MCF 10A (cell line): ENCODE data around the gene MGST3. TPM values are rescaled to one million over a fixed set of nuclear protein-coding genes. Genes with fewer than 3 reads are reported as not detected.

ENCODE experiments used
- BruUV-seq: library from RNA; stranded (reverse); fragments of 400-500 nt; replicated peaks from 2 replicates; lab custom pipeline; 2021; lab: Mats Ljungman, UMichigan
- CTCF ChIA-PET: fragments of 300-600 bp; sonication (Branson Sonifier 250); formaldehyde crosslinking; extraction: SDS; loops from one replicate; lab custom pipeline; 2021; ENCODE audit warnings: antibody characterized with exemption, inconsistent platforms; lab: Yijun Ruan, JAX
- POLR2A ChIA-PET: fragments of 300-600, 350-650 bp; sonication (Branson Sonifier 250); formaldehyde crosslinking; extraction: SDS; loops from one replicate; lab custom pipeline; 2020; ENCODE audit warnings: antibody characterized with exemption, inconsistent platforms; lab: Yijun Ruan, JAX
- DNase-seq: peaks from one replicate; pipeline ENCODE4 v3.0.0-alpha.2; 2018; ENCODE audit not compliant: unreplicated experiment
- H3K27ac Mint-ChIP-seq: one replicate; pipeline ENCODE4 v1.8.0; 2022; ENCODE audit warnings: mild to moderate bottlenecking, low read depth, mixed read lengths; ENCODE audit not compliant: unreplicated experiment
- H3K27me3 Mint-ChIP-seq: one replicate; pipeline ENCODE4 v1.8.0; 2022; ENCODE audit warnings: mixed read lengths; ENCODE audit not compliant: insufficient read depth, unreplicated experiment
- H3K36me3 Mint-ChIP-seq: one replicate; pipeline ENCODE4 v1.8.0; 2022; ENCODE audit warnings: mild to moderate bottlenecking, moderate library complexity, mixed read lengths; ENCODE audit not compliant: insufficient read depth, unreplicated experiment
- H3K4me1 Mint-ChIP-seq: one replicate; pipeline ENCODE4 v1.8.0; 2022; ENCODE audit warnings: mixed read lengths; ENCODE audit not compliant: insufficient read depth, unreplicated experiment
- H3K4me3 Mint-ChIP-seq: one replicate; pipeline ENCODE4 v1.8.0; 2022; ENCODE audit warnings: mild to moderate bottlenecking, moderate library complexity, mixed read lengths; ENCODE audit not compliant: unreplicated experiment
- H3K9me3 Mint-ChIP-seq: one replicate; pipeline ENCODE4 v1.8.0; 2022; ENCODE audit warnings: mixed read lengths; ENCODE audit not compliant: unreplicated experiment
- intact Hi-C: fragments of 100-400 bp; cut with micrococcal nuclease; formaldehyde crosslinking; loops from 2 replicates; pipeline ENCODE4 v1.14.1; 2022
- total RNA-seq: library from RNA; stranded (reverse); gene quantifications from 2 replicates; pipeline ENCODE4 v1.2.3, GENCODE V29; 2022
- TF ChIP-seq, protein P1 (sequence below): fragments of 200-600 bp; IDR thresholded peaks from one replicate; pipeline ENCODE4 v1.8.0; 2022; ENCODE audit warnings: antibody characterized with exemption, mild to moderate bottlenecking; ENCODE audit not compliant: unreplicated experiment

MGST3 gene
- total RNA-seq, 1 experiment from 2014 or later: 75.5 TPM

DNA sequence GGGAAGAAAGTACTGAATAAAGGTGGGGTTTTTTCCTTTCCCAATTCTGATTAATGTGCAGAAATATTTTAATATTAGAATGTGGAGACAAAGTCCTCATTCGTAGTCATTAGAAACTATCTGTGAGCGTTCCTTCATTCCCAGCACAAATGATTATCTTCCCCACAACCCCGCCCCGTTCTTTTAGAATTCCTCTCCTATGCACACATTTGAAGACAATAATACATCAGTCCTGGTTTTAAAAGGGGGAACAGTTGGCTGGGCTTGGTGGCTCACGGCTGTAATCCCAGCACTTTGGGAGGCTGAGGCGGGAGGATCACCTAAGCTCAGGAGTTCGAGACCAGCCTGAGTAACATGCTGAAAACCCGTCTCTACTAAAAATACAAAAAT lies 66.5 kb downstream of the MGST3 start:
- intact Hi-C loops: loop anchor here (2.0 to 5.0 kb wide), 2 partner anchors 71 to 215 kb away; partner anchors contain the start of gene TMCO1
- TF ChIP-seq, protein P1, sequence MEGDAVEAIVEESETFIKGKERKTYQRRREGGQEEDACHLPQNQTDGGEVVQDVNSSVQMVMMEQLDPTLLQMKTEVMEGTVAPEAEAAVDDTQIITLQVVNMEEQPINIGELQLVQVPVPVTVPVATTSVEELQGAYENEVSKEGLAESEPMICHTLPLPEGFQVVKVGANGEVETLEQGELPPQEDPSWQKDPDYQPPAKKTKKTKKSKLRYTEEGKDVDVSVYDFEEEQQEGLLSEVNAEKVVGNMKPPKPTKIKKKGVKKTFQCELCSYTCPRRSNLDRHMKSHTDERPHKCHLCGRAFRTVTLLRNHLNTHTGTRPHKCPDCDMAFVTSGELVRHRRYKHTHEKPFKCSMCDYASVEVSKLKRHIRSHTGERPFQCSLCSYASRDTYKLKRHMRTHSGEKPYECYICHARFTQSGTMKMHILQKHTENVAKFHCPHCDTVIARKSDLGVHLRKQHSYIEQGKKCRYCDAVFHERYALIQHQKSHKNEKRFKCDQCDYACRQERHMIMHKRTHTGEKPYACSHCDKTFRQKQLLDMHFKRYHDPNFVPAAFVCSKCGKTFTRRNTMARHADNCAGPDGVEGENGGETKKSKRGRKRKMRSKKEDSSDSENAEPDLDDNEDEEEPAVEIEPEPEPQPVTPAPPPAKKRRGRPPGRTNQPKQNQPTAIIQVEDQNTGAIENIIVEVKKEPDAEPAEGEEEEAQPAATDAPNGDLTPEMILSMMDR: no peak
- no peaks in the 10 kb centered on the region for H3K27me3 Mint-ChIP-seq
- peak overlapping the region; percentile 97 for H3K4me3 Mint-ChIP-seq
- H3K9me3 Mint-ChIP-seq: no peaks in the 10 kb centered on the region
- ChIA-PET POLR2A (interaction anchor here (0.6 to 4.5 kb wide), 39 partner anchors 10 to 1179 kb away, joined by 3 to 128 read pairs (median 4); partner anchors contain the start of genes FAM78B, MGST3, POGK and TADA1), CTCF (interaction anchor here (0.6 to 5.4 kb wide), 36 partner anchors 9 to 385 kb away, joined by 3 to 62 read pairs (median 4); partner anchors contain the start of genes MGST3 and TMCO1)
- H3K4me1 Mint-ChIP-seq: peaks cover 11% of the 10 kb centered on the region
- no TSS peak for BruUV-seq
- DNase-seq: peak; percentile 25
- peaks cover 29% of the 10 kb centered on the region for H3K36me3 Mint-ChIP-seq
- peak overlapping the region; percentile 80 for H3K27ac Mint-ChIP-seq

DNA sequence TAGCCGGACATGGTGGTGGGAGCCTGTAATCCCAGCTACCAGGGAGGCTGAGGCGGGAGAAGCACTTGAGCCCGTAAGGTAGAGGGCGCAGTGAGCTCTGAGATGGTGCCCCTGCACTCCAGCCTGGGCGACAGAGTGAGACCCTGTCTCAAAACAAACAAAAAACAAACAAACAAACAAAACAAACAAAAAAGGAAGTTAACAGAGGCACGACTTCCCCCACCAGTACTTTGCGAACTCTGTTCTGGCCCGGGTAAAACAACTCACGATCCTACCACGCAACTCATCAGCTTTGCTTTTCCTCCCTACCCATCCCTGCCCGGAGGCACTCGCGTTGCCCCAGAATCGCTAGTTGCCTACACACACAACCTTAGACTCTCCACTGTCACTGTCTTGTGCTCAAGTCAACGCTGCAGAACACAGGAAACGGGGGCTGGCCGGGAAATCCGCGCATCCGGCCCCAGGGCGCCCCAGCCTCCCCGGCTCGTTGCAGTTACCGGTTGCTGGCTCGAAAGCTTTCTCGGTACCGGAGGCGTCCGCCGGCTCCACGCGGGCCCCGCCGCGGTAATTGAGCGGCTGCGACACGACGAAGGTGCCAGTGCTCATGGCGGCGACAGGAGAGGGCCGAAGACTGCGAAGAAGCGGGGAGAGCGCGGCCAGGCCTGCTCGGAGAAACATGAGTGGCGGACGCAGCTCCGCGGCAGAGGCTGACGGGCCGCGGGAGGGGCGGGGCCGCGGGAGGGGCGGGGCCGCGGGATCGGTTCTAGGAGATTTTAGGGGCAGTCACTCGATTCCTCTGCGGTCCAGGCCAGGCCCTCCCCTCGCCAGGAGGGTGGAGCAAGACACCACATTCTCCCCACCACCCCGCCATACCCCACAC lies 67.1 kb downstream of the MGST3 start, which contains the start of gene ALDH9A1:
Gene ALDH9A1, minus strand, starts transcription at position 682 of the 880 bp plus-strand sequence. Its CDS starts 4 bp downstream, at position 678.
- intact Hi-C loops: loop anchor here (2.0 to 5.0 kb wide), 2 partner anchors 71 to 216 kb away; partner anchors contain the start of gene TMCO1
- Mint-ChIP-seq H3K27ac (peak within 1 kb of the TSS; percentile 80), H3K27me3 (no peaks in the 10 kb centered on the region), H3K9me3 (no peaks in the 10 kb centered on the region), H3K36me3 (peaks cover 26% of the 10 kb centered on the region), H3K4me1 (peaks cover 11% of the 10 kb centered on the region), H3K4me3 (peak within 1 kb of the TSS; percentile 97)
- CTCF ChIA-PET: interaction anchor here (0.7 to 5.4 kb wide), 36 partner anchors 9 to 331 kb away, joined by 3 to 62 read pairs (median 5); partner anchors contain the start of genes MGST3 and TMCO1
- TF ChIP-seq, protein P1: peak; percentile 40
- peak; percentile 90 for DNase-seq
- no TSS peak for BruUV-seq
- POLR2A ChIA-PET: interaction anchor here (0.6 to 4.5 kb wide), 40 partner anchors 9 to 1178 kb away, joined by 3 to 128 read pairs (median 4); partner anchors contain the start of genes FAM78B, MGST3, POGK and TADA1

DNA sequence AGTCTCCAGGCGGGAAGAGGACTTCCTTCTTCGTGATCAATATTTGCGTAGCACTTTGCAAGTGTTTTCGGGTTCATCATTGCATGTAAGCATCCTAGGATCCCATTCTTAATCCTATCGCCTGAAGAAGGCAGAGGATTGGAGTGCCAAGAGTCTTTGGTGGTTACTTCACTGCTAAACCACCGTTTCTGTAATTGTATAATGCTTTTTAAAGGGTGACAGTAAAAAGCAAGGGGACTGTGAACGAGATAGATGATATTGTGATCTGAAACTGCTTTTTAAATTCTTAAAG lies 67.7 kb downstream of the MGST3 start:
- H3K36me3 Mint-ChIP-seq: peaks cover 20% of the 10 kb centered on the region

More for the DNA sequence above, 67.7 kb downstream of the MGST3 start:
- DNase-seq: no peak
- Mint-ChIP-seq H3K27ac (peak overlapping the region; percentile 80), H3K4me3 (peak overlapping the region; percentile 97), H3K4me1 (peaks cover 11% of the 10 kb centered on the region), H3K27me3 (no peaks in the 10 kb centered on the region), H3K9me3 (no peaks in the 10 kb centered on the region)
- TF ChIP-seq, protein P1: no peak
- TSS peak; percentile 42 for BruUV-seq
- intact Hi-C loops: loop anchor here (5.0 kb wide), 1 partner anchor 216 kb away; no protein-coding TSS in a partner anchor
- ChIA-PET CTCF (interaction anchor here (0.6 to 5.4 kb wide), 15 partner anchors 14 to 810 kb away, joined by 3 to 62 read pairs (median 6); no protein-coding TSS in a partner anchor), POLR2A (interaction anchor here (0.6 to 4.5 kb wide), 19 partner anchors 9 to 1140 kb away, joined by 3 to 128 read pairs (median 7); partner anchors contain the start of genes MGST3, POGK and TMCO1)
